Caco-2 (cell line): ENCODE results near the gene FOXP1. TPM values are rescaled to one million over a fixed set of nuclear protein-coding genes. Genes with fewer than 3 reads are reported as not detected.

ENCODE experiments used
- BruUV-seq: library from RNA; stranded (reverse); fragments of 400-500 nt; replicated peaks from 2 replicates; lab custom pipeline; 2021; lab: Mats Ljungman, UMichigan
- CTCF ChIA-PET: fragments of 300-600 bp; sonication (Branson Sonifier 250); formaldehyde crosslinking; loops from one replicate; lab custom pipeline; 2022; ENCODE audit warnings: antibody characterized with exemption; lab: Charles Lee
- POLR2A ChIA-PET: fragments of 300-600 bp; sonication (Branson Sonifier 250); formaldehyde crosslinking; loops from one replicate; lab custom pipeline; 2022; ENCODE audit warnings: antibody characterized with exemption; lab: Charles Lee
- DNase-seq, 2 experiments: peaks; one replicate each; pipeline versions ENCODE4 v3.0.0 to v3.0.0-alpha.2; 2020 to 2022
- H3K27me3 ChIP-seq: replicated peaks from 2 replicates; pipeline ENCODE4 v1.6.0; 2011; ENCODE audit warnings: low read length; ENCODE audit not compliant: control insufficient read depth, insufficient read depth
- H3K36me3 ChIP-seq: 2 replicates; pipeline ENCODE4 v1.5.1; 2011; ENCODE audit warnings: low read length; ENCODE audit not compliant: control insufficient read depth, insufficient read depth
- H3K4me1 ChIP-seq: fragments of 250-450 bp; sonication (Bioruptor Pico); 2 replicates; pipeline ENCODE4 v1.5.1; 2020; ENCODE audit warnings: mild to moderate bottlenecking
- H3K4me3 ChIP-seq: 2 replicates; pipeline ENCODE4 v1.5.1; 2011; ENCODE audit warnings: low read depth, mild to moderate bottlenecking, control low read depth, low read length
- H3K9me3 ChIP-seq: fragments of 250-450 bp; sonication (Bioruptor Pico); 2 replicates; pipeline ENCODE4 v1.5.1; 2020; ENCODE audit warnings: mild to moderate bottlenecking, moderate library complexity
- H3K27ac Mint-ChIP-seq: one replicate; pipeline ENCODE4 v1.8.0; 2022; ENCODE audit warnings: mixed read lengths; ENCODE audit not compliant: unreplicated experiment
- H3K27me3 Mint-ChIP-seq: one replicate; pipeline ENCODE4 v1.8.0; 2022; ENCODE audit warnings: mixed read lengths; ENCODE audit not compliant: insufficient read depth, unreplicated experiment
- H3K36me3 Mint-ChIP-seq: one replicate; pipeline ENCODE4 v1.8.0; 2022; ENCODE audit warnings: mild to moderate bottlenecking, mixed read lengths; ENCODE audit not compliant: insufficient read depth, unreplicated experiment
- H3K4me1 Mint-ChIP-seq: one replicate; pipeline ENCODE4 v1.8.0; 2022; ENCODE audit warnings: low read depth, mixed read lengths; ENCODE audit not compliant: unreplicated experiment
- H3K4me3 Mint-ChIP-seq: one replicate; pipeline ENCODE4 v1.8.0; 2022; ENCODE audit warnings: mild to moderate bottlenecking, moderate library complexity, mixed read lengths; ENCODE audit not compliant: unreplicated experiment
- H3K9me3 Mint-ChIP-seq: one replicate; pipeline ENCODE4 v1.8.0; 2022; ENCODE audit warnings: mixed read lengths; ENCODE audit not compliant: unreplicated experiment
- intact Hi-C: fragments of 100-400 bp; cut with micrococcal nuclease; formaldehyde crosslinking; loops from one replicate; pipeline ENCODE4 v1.10.0; 2022; ENCODE audit not compliant: unreplicated experiment
- total RNA-seq: library from RNA; stranded (reverse); gene quantifications from 2 replicates; pipeline ENCODE4 v1.2.3, GENCODE V29; 2022
- TF ChIP-seq, protein P1 (sequence below), 2 experiments: fragments of 200-600 bp in 1 of 2; IDR thresholded peaks; 1 replicate in 1 of 2; 2 replicates in 1 of 2; pipeline versions ENCODE4 v1.5.1 to v1.8.0; 2011 to 2022; ENCODE audit warnings: antibody characterized with exemption in 1 of 2, control low read depth in 1 of 2, inconsistent platforms in 1 of 2, low read depth in 1 of 2, low read length in 1 of 2, mild to moderate bottlenecking in 1 of 2, moderate library complexity in 1 of 2; ENCODE audit not compliant: insufficient read depth in 1 of 2, severe bottlenecking in 1 of 2, unreplicated experiment in 1 of 2

Gene FOXP1
- total RNA-seq, 1 experiment from 2014 or later: 131 TPM

- BruUV-seq: no TSS peak
- H3K9me3 Mint-ChIP-seq: no peaks in the 10 kb centered on the region
- H3K4me3 Mint-ChIP-seq: peak overlapping the region; percentile 94
- Histone ChIP-seq H3K27me3 (no peaks in the 10 kb centered on the region), H3K4me1 (peaks cover 67% of the 10 kb centered on the region), H3K9me3 (no peaks in the 10 kb centered on the region), H3K4me3 (no peak overlapping the region; the same call in 1 of the 2 replicates), H3K36me3 (no peaks in the 10 kb centered on the region; the same call in 1 of the 2 replicates)
- H3K27me3 Mint-ChIP-seq: no peaks in the 10 kb centered on the region
- H3K4me1 Mint-ChIP-seq: peaks cover 37% of the 10 kb centered on the region
- ChIA-PET CTCF (interaction anchor here (0.6 kb wide), 1 partner anchor 44 kb away, joined by 4 read pairs; no protein-coding TSS in a partner anchor), POLR2A (interaction anchor here (0.6 to 1.4 kb wide), 5 partner anchors 10 to 179 kb away, joined by 3 to 7 read pairs (median 5); no protein-coding TSS in a partner anchor)
- peak in 1 of 2 experiments; percentile 36 for DNase-seq
- H3K27ac Mint-ChIP-seq: peak overlapping the region; percentile 83
- intact Hi-C loops: loop anchor here (1.0 to 2.0 kb wide), 8 partner anchors 22 to 173 kb away; no protein-coding TSS in a partner anchor
- peaks cover 8% of the 10 kb centered on the region for H3K36me3 Mint-ChIP-seq
- TF ChIP-seq, protein P1, sequence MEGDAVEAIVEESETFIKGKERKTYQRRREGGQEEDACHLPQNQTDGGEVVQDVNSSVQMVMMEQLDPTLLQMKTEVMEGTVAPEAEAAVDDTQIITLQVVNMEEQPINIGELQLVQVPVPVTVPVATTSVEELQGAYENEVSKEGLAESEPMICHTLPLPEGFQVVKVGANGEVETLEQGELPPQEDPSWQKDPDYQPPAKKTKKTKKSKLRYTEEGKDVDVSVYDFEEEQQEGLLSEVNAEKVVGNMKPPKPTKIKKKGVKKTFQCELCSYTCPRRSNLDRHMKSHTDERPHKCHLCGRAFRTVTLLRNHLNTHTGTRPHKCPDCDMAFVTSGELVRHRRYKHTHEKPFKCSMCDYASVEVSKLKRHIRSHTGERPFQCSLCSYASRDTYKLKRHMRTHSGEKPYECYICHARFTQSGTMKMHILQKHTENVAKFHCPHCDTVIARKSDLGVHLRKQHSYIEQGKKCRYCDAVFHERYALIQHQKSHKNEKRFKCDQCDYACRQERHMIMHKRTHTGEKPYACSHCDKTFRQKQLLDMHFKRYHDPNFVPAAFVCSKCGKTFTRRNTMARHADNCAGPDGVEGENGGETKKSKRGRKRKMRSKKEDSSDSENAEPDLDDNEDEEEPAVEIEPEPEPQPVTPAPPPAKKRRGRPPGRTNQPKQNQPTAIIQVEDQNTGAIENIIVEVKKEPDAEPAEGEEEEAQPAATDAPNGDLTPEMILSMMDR (IDR thresholded peaks at IDR 0.05; ENCODE audit: insufficient read depth in 1 of 2, low read depth in 1 of 2, low read length in 1 of 2, severe bottlenecking in 1 of 2, unreplicated experiment in 1 of 2): no peak
Observed at GRCh38 chr3:71131375-71132314, 451.9 kb downstream of the FOXP1 start.

DNA sequence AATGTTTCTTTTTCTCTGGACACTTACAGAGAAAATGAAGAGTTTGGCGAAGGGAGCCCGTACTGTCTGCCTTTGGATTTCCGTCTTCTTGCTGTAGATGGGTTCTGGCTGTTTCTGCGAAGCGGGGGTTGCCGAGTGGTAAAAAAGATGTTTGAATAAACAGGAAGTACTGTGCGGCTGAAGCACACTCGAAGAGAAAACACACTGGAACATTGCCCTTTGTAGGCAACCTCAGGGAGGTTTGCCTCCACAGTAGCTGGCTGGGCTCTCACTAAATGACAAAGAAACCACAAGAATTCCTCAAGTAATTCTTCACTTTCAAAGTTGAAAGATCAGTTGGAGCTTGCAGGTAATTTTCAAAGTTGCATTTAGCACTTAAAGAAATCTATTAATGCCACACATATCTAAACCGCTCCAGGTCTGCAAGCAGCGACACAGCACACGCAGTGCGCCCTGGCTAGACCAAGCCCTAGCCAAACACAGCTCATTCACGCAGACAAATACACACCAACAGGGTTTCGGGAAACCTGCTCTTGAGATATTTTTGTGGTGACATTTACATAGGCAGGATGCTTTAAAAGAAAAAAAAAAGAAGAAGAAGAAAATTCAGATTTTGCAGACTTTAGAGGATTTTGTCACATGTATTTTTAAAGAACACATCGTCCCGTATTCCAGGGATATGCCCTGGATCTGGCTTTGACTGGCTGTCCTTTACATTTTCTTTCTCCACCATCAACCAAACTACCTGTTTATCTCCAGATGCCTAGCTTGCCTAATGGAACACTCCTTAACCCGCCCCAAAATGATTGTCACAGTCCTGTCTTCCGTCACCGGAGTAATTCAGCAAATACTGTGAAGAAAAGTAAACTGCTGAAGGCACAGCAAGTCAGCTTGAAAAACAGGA lies 452.8 kb downstream of the FOXP1 start:
- H3K36me3 ChIP-seq: no peaks in the 10 kb centered on the region; the same call in 1 of the 2 replicates
- Mint-ChIP-seq H3K9me3 (no peaks in the 10 kb centered on the region), H3K27me3 (no peaks in the 10 kb centered on the region), H3K36me3 (peaks cover 8% of the 10 kb centered on the region), H3K27ac (peak overlapping the region; percentile 83), H3K4me1 (peaks cover 37% of the 10 kb centered on the region), H3K4me3 (peak overlapping the region; percentile 94)
- H3K27me3 ChIP-seq: no peaks in the 10 kb centered on the region
- POLR2A ChIA-PET: interaction anchor here (0.6 to 1.4 kb wide), 6 partner anchors 11 to 180 kb away, joined by 3 to 7 read pairs (median 4); no protein-coding TSS in a partner anchor
- TF ChIP-seq, protein P1 (IDR thresholded peaks at IDR 0.05; ENCODE audit: insufficient read depth in 1 of 2, low read depth in 1 of 2, low read length in 1 of 2, severe bottlenecking in 1 of 2, unreplicated experiment in 1 of 2): no peak
- intact Hi-C loops: loop anchor here (1.0 to 2.0 kb wide), 9 partner anchors 10 to 174 kb away; no protein-coding TSS in a partner anchor
- peak in 1 of 2 experiments; percentile 56 for DNase-seq
- CTCF ChIA-PET: interaction anchor here (0.6 kb wide), 1 partner anchor 45 kb away, joined by 4 read pairs; no protein-coding TSS in a partner anchor
- no peaks in the 10 kb centered on the region for H3K9me3 ChIP-seq
- BruUV-seq: no TSS peak
- peak overlapping the region; percentile 50 for H3K4me3 ChIP-seq
- H3K4me1 ChIP-seq: peaks cover 66% of the 10 kb centered on the region
